GM12873 (cell line): ENCODE data around the gene TBC1D12.

ENCODE experiments used
- CTCF ChIP-seq: IDR thresholded peaks from 2 replicates; pipeline ENCODE4 v1.5.1; 2012; ENCODE audit warnings: low read depth, mild to moderate bottlenecking, moderate library complexity, low read length, control low read depth; ENCODE audit not compliant: insufficient read depth; ENCODE audit errors: missing control alignments

Gene TBC1D12

GRCh38 chr10:94424714-94425337 lies 22.5 kb downstream of the TBC1D12 start:
- no peak for TF ChIP-seq CTCF

- TF ChIP-seq CTCF = no peak
Measured at GRCh38 chr10:94425942-94426341, 23.6 kb downstream of the TBC1D12 start.

GRCh38 chr10:94427166-94427565 lies 24.8 kb downstream of the TBC1D12 start:
- TF ChIP-seq CTCF = no peak

- no peak for TF ChIP-seq CTCF
Measured at GRCh38 chr10:94428766-94429707, 26.7 kb downstream of the TBC1D12 start.

GRCh38 chr10:94430701-94431100 lies 28.4 kb downstream of the TBC1D12 start:
- no peak for TF ChIP-seq CTCF

- TF ChIP-seq CTCF = no peak
Measured at GRCh38 chr10:94432443-94432842, 30.1 kb downstream of the TBC1D12 start.

- TF ChIP-seq CTCF = no peak
Measured at GRCh38 chr10:94439275-94439861, 37.0 kb downstream of the TBC1D12 start.
